ENCODE data around the gene NKAIN2. TPM values are rescaled to one million over a fixed set of nuclear protein-coding genes. Genes with fewer than 3 reads are reported as not detected.

Gene NKAIN2
- polyA plus RNA-seq, 1 of the 3 experiments (the other 2 are of a cell fraction), result not detected

GRCh38 chr6:124622351-124622750 is 818.7 kb downstream of the NKAIN2 start:
- H3K27me3 ChIP-seq (ENCODE audit: insufficient read depth), result no peaks in the 10 kb centered on the region
- TF ChIP-seq, protein P1, sequence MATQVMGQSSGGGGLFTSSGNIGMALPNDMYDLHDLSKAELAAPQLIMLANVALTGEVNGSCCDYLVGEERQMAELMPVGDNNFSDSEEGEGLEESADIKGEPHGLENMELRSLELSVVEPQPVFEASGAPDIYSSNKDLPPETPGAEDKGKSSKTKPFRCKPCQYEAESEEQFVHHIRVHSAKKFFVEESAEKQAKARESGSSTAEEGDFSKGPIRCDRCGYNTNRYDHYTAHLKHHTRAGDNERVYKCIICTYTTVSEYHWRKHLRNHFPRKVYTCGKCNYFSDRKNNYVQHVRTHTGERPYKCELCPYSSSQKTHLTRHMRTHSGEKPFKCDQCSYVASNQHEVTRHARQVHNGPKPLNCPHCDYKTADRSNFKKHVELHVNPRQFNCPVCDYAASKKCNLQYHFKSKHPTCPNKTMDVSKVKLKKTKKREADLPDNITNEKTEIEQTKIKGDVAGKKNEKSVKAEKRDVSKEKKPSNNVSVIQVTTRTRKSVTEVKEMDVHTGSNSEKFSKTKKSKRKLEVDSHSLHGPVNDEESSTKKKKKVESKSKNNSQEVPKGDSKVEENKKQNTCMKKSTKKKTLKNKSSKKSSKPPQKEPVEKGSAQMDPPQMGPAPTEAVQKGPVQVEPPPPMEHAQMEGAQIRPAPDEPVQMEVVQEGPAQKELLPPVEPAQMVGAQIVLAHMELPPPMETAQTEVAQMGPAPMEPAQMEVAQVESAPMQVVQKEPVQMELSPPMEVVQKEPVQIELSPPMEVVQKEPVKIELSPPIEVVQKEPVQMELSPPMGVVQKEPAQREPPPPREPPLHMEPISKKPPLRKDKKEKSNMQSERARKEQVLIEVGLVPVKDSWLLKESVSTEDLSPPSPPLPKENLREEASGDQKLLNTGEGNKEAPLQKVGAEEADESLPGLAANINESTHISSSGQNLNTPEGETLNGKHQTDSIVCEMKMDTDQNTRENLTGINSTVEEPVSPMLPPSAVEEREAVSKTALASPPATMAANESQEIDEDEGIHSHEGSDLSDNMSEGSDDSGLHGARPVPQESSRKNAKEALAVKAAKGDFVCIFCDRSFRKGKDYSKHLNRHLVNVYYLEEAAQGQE (IDR thresholded peaks at IDR 0.05; ENCODE audit: low read depth, low read length), result no peak
- no peak for TF ChIP-seq MXI1 (IDR thresholded peaks at IDR 0.05; ENCODE audit: low read depth, low read length)
- TF ChIP-seq EP300 (IDR thresholded peaks at IDR 0.05; ENCODE audit: borderline replicate concordance in 1 of 2, low read depth in 1 of 2, low read length in 1 of 2), result no peak
- TF ChIP-seq ELF1 (IDR thresholded peaks at IDR 0.05), result no peak
- no peak for TF ChIP-seq NRF1 (IDR thresholded peaks at IDR 0.05; ENCODE audit: low read depth, low read length)
- TF ChIP-seq CTCF (IDR thresholded peaks at IDR 0.05), result no peak
- no peak for TF ChIP-seq FOSL2 (IDR thresholded peaks at IDR 0.05; ENCODE audit: borderline replicate concordance, low read depth)
- TF ChIP-seq FOXM1 (IDR thresholded peaks at IDR 0.05; ENCODE audit: low read depth), result no peak
- TF ChIP-seq RAD21 (IDR thresholded peaks at IDR 0.05; ENCODE audit: low read length), result no peak
- no peak for TF ChIP-seq MEF2A (IDR thresholded peaks at IDR 0.05; ENCODE audit: borderline replicate concordance, low read depth)
- no peak for TF ChIP-seq GATA2 (CRISPR knock-in tag; IDR thresholded peaks at IDR 0.05)
- TF ChIP-seq SMC3 (IDR thresholded peaks at IDR 0.05; ENCODE audit: low read depth, low read length), result no peak
- no peak for TF ChIP-seq RXRA (IDR thresholded peaks at IDR 0.05; ENCODE audit: borderline replicate concordance, low read depth)
- TF ChIP-seq JUND (IDR thresholded peaks at IDR 0.05), result no peak
- TF ChIP-seq, protein P2, sequence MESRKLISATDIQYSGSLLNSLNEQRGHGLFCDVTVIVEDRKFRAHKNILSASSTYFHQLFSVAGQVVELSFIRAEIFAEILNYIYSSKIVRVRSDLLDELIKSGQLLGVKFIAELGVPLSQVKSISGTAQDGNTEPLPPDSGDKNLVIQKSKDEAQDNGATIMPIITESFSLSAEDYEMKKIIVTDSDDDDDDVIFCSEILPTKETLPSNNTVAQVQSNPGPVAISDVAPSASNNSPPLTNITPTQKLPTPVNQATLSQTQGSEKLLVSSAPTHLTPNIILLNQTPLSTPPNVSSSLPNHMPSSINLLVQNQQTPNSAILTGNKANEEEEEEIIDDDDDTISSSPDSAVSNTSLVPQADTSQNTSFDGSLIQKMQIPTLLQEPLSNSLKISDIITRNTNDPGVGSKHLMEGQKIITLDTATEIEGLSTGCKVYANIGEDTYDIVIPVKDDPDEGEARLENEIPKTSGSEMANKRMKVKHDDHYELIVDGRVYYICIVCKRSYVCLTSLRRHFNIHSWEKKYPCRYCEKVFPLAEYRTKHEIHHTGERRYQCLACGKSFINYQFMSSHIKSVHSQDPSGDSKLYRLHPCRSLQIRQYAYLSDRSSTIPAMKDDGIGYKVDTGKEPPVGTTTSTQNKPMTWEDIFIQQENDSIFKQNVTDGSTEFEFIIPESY (IDR thresholded peaks at IDR 0.05; ENCODE audit: borderline replicate concordance, low read depth), result no peak
- no peak for TF ChIP-seq NFIC (IDR thresholded peaks at IDR 0.05; ENCODE audit: borderline replicate concordance)
- no peak for TF ChIP-seq FOXJ3 (CRISPR knock-in tag; IDR thresholded peaks at IDR 0.05)
- no peak for TF ChIP-seq PBX3 (IDR thresholded peaks at IDR 0.05)
- TF ChIP-seq, protein P3, sequence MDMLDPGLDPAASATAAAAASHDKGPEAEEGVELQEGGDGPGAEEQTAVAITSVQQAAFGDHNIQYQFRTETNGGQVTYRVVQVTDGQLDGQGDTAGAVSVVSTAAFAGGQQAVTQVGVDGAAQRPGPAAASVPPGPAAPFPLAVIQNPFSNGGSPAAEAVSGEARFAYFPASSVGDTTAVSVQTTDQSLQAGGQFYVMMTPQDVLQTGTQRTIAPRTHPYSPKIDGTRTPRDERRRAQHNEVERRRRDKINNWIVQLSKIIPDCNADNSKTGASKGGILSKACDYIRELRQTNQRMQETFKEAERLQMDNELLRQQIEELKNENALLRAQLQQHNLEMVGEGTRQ (IDR thresholded peaks at IDR 0.05; ENCODE audit: borderline replicate concordance, low read depth, low read length), result no peak
- no peak for TF ChIP-seq RFX5 (IDR thresholded peaks at IDR 0.05; ENCODE audit: low read length)
- POLR2A ChIA-PET, result no interaction called here
- no peaks in the 10 kb centered on the region for H3K9me3 ChIP-seq
- H3K27ac ChIP-seq (ENCODE audit: low read depth in 2 of 2, low read length in 1 of 2), result no peak overlapping the region
- DNase-seq, result no peak
- no peak overlapping the region for H3K4me2 ChIP-seq
- 9% methylated on average over 5 of the region's 5 CpGs for WGBS (ENCODE audit: low lambda C conversion rate)
- H3K4me3 ChIP-seq (ENCODE audit: low read depth in 2 of 2, low read length in 1 of 2), result no peak overlapping the region
- no peaks in the 10 kb centered on the region for H3K4me1 ChIP-seq (ENCODE audit: control insufficient read depth in 1 of 2, insufficient read depth in 2 of 2, low read depth in 1 of 2, low read length in 1 of 2)
- H3K9me2 ChIP-seq, result no peaks in the 10 kb centered on the region
- no peaks in the 10 kb centered on the region for H3F3A ChIP-seq (replicated peaks; ENCODE audit: insufficient read depth)
- H4K20me1 ChIP-seq (ENCODE audit: insufficient read depth), result no peaks in the 10 kb centered on the region
- H3K79me2 ChIP-seq (ENCODE audit: insufficient read depth), result no peaks in the 10 kb centered on the region
- H3K9ac ChIP-seq, result no peak overlapping the region
- H3K36me3 ChIP-seq (replicated peaks in 1 of 2; ENCODE audit: control insufficient read depth in 1 of 2, insufficient read depth in 2 of 2, low read length in 1 of 2), result no peaks in the 10 kb centered on the region
- CTCF ChIA-PET, result no interaction called here
- H2AFZ ChIP-seq (ENCODE audit: low read depth), result no peak overlapping the region

Data from SK-N-SH (cell line).